Measurements from ENCODE around the gene TNNT3.

Gene TNNT3

DNA sequence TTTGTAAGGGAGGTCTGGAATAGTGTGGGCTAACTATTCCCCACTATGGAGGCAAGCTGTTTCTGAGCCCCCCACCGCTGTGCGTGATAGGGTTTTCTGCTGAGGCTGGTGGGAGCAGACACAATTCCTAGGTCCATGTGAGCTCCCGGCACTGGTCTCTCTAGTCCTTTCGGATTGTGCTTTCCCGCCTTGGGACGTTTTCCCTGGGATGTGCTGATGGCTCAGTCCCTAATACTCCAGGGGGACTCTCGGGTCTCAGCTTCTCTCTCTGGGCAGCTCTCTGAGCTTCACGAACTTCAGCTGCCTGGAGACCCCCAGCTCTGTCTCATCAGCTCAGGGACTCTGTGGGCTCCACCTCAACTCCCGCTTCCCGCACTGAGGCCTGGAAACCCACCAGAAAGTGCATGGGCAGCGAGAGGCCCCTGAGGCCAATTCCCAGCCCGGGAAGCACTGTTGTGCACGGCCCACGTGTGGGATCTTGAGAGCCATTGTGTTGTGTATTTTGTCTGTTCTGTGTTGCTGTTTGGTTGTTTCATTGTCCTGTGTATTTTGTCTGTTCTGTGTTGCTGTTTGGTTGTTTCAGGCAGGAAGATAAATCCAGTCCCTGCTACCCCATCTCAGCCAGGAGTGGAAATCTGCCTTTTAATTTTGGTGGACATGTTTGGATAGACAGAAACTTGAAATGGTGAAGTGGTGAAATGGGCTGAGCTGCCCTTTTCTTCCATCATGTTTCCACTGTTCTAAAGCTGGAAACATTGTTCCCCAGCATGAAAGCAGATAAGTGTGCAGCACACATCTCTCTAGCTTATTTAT, 12.7 kb upstream of the TNNT3 start:
- Mint-ChIP-seq H3K4me1 (ENCODE audit: low read depth) (no peaks in the 10 kb centered on the region), H3K4me3 (no peak overlapping the region), H3K36me3 (no peaks in the 10 kb centered on the region), H3K9me3 (ENCODE audit: low read depth) (no peaks in the 10 kb centered on the region), H3K27ac (no peak overlapping the region), H3K27me3 (no peaks in the 10 kb centered on the region)

DNA sequence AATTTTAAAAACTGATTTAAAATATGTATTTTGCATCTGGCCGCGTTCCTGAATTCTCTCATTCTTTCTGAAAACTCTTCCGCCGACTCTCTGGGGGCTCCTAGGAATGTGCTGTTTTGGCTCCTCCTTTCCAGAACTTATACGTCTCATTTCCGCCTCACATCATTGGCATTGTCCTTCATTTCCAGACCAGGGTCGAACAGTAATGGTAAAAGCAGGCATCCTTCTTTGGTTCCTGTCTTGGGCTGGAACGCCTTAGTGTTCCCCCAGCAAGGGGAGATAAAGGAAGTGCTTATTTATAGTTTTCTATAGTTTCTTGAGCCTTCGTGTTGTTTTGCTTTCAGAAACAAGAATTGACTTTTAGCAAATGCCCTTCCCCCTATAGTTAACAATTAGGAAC, 10.9 kb upstream of the TNNT3 start:
- Mint-ChIP-seq H3K27me3 (no peaks in the 10 kb centered on the region), H3K4me3 (no peak overlapping the region), H3K4me1 (ENCODE audit: low read depth) (no peaks in the 10 kb centered on the region), H3K36me3 (no peaks in the 10 kb centered on the region), H3K27ac (no peak overlapping the region), H3K9me3 (ENCODE audit: low read depth) (no peaks in the 10 kb centered on the region)

DNA sequence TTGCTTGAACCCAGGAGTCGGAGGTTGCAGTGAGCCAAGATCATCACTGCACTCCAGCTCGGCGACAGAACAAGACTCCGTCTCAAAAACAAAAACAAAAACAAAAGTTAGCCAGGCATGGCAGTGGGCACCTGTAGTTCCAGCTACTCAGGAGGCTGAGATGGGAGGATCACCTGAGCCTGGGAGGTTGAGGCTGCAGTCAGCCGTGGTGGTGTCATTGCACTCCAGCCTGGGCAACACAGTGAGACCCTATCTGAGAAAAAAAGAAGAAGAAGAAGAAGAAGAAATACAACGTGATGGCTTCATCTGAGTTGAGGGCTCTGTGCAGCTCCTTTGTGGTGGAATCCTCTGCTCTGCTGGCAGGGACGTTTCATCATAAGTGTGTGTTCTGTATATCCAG, 10.0 kb upstream of the TNNT3 start:
- no peak overlapping the region for H3K4me3 Mint-ChIP-seq
- H3K36me3 Mint-ChIP-seq, result no peaks in the 10 kb centered on the region
- no peak overlapping the region for H3K27ac Mint-ChIP-seq

DNA sequence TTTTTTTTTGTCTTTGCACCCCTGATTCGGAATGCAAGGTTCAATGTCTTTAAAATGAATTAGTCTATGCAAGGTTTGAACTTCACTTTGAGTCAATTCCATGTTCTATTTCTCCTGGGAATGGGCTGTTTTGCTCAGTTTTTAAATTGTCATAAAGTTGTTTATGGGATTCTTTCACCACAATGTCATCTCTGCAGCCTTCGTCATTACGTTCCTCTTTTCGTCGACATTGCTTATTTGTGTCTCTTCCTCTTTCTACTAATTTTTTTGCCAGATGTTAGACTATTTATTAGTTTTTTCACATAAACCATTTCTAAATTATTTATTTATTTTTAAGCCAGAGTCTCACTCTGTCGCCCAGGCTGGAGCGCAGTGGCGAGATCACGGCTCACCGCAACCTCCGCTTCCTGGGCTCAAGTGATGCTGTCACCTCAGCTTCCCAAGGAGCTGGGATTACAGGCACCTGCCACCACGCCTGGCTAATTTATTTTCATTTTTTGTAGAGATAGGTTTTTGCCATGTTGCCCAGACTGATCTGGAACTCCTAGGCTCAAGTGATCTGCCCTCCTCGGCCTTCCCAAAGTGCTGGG, 7.1 kb upstream of the TNNT3 start:
- no peak overlapping the region for H3K4me3 Mint-ChIP-seq
- peaks cover 14% of the 10 kb centered on the region for H3K4me1 Mint-ChIP-seq (ENCODE audit: low read depth)
- no peaks in the 10 kb centered on the region for H3K9me3 Mint-ChIP-seq (ENCODE audit: low read depth)
- H3K36me3 Mint-ChIP-seq, result no peaks in the 10 kb centered on the region
- H3K27me3 Mint-ChIP-seq, result no peaks in the 10 kb centered on the region
- H3K27ac Mint-ChIP-seq, result no peak overlapping the region

More for the DNA sequence above, 10.0 kb upstream of the TNNT3 start:
- H3K4me1 Mint-ChIP-seq (ENCODE audit: low read depth), result peaks cover 2% of the 10 kb centered on the region
- H3K27me3 Mint-ChIP-seq, result no peaks in the 10 kb centered on the region
- H3K9me3 Mint-ChIP-seq (ENCODE audit: low read depth), result no peaks in the 10 kb centered on the region

DNA sequence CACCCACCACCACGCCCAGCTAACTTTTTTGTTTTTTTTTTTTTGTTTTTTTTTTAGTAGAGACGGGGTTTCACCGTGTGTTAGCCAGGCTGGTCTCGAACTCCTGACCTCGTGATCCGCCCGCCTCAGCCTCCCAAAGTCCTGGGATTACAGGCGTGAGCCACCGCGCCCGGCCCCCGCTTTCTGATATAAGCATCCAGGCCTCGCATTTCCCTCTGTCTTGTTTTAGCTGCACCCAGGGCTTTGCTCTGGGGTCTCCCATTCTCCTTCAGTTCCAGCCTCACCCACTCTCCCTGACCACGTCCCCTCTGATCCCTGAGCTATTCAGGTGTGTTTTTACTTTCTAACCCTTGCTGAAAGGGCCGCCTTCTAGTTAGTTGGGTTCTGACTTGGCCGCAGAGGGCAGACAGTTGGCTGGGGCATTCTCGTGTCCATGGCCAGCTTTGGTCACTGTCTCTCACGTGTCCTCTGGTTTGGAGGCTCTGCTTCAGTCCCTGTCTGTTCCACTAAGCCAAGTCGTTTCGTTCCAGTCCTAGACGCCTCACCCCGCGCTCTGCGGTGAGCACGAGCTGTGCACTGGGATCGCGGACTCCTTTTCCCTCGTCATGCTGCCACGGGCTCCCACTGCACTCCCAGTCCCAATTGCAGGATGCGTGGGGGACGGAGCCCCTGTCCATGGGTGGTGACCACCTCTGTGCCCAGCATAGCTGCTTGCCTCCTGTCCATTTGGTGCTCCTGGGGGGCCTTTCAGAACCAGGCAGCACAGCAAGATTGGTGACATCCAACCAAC, 6.0 kb upstream of the TNNT3 start:
- Mint-ChIP-seq H3K36me3 (no peaks in the 10 kb centered on the region), H3K4me3 (no peak overlapping the region), H3K27me3 (no peaks in the 10 kb centered on the region), H3K9me3 (ENCODE audit: low read depth) (no peaks in the 10 kb centered on the region), H3K4me1 (ENCODE audit: low read depth) (peaks cover 14% of the 10 kb centered on the region), H3K27ac (no peak overlapping the region)

DNA sequence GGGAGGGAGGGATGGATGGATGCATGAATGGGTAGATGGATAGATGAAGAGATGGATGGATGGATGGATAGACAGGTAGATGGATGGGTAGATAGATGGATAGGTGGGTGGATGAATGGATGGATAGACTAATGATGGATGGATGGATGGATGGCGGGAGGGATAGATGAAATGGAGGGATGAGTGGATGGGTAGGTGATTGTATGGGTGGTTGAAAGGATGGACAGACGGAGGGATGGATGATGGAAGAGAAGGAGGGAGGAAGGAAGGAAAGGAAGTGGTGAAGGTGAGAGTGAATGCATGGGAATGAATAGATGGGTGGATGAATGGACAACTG, 3.7 kb upstream of the TNNT3 start:
- H3K27ac Mint-ChIP-seq, result no peak overlapping the region
- no peaks in the 10 kb centered on the region for H3K27me3 Mint-ChIP-seq
- H3K36me3 Mint-ChIP-seq, result no peaks in the 10 kb centered on the region
- H3K9me3 Mint-ChIP-seq (ENCODE audit: low read depth), result no peaks in the 10 kb centered on the region
- H3K4me1 Mint-ChIP-seq (ENCODE audit: low read depth), result peaks cover 14% of the 10 kb centered on the region
- no peak overlapping the region for H3K4me3 Mint-ChIP-seq

DNA sequence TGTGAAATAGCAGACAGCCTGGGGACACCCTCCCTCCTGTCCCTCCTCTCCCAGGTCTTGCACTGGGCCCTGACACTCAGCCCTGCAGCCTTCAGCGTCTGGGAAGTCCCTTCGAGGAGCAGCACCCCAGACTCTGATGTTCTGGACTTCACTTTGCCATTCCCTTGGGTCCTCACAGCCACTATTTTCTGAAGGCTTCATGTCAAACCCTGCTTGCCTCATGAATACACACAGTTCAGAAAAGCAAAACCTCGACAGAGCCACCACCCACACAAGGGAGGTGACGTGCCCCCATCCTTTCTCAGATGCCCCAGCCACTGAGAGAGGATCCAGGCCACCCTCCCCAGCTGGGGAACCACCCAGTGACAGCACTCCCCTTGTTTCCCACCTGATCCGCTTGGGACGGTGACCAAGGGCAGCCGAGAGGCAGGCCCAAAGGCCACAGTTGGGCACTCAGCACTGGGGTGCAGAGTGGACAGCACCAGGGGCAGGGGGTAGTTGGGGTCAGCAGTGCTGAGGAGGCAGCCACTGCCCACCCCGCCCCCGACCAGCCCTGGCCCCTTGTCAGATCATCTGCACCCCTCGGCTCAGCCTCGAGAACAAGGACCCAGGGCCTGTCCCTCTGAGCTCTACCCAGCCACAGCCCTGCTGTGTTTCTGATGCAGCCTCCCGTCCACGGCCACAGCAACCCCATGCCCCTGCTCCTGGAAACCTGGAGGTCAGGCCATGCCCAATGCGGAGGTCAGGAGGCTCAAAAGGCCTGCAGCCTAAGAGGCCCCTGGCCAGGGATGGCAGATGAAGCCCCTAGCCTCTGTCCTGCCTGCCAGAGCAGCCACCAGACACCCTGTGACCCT, 3.1 kb upstream of the TNNT3 start:
- Mint-ChIP-seq H3K27ac (no peak overlapping the region), H3K4me3 (no peak overlapping the region)

DNA sequence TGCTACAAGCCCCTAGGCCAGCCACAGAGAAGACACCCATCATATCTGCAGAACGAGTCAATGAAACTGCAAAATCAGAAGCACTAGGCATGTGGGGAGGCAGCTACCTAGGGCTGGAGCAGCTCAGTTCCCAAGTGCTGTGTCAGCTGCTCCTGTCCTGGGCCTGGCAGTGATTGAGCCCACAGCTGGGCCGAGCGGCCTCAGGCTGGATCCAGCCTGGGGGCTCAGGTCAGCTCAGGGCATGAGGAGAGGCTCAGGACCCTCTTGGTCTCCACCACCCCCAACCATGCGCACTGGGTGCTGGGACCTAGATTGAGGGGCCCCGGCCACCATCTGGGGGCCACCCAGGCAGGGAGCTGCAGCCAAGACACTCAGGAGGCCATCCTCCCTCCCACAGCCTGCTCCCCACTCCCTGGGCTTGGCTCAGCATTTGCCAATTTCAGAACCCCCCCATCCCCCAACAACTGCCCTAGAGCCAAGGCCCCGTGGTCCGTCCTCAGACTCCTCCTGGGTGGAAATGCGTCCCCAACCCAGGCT, 2.4 kb upstream of the TNNT3 start:
- Mint-ChIP-seq H3K4me1 (ENCODE audit: low read depth) (peaks cover 14% of the 10 kb centered on the region), H3K27me3 (no peaks in the 10 kb centered on the region), H3K9me3 (ENCODE audit: low read depth) (no peaks in the 10 kb centered on the region), H3K36me3 (no peaks in the 10 kb centered on the region), H3K4me3 (no peak overlapping the region), H3K27ac (no peak overlapping the region)

More for the DNA sequence above, 3.1 kb upstream of the TNNT3 start:
- Mint-ChIP-seq H3K9me3 (ENCODE audit: low read depth) (no peaks in the 10 kb centered on the region), H3K36me3 (no peaks in the 10 kb centered on the region), H3K27me3 (no peaks in the 10 kb centered on the region), H3K4me1 (ENCODE audit: low read depth) (peaks cover 14% of the 10 kb centered on the region)

DNA sequence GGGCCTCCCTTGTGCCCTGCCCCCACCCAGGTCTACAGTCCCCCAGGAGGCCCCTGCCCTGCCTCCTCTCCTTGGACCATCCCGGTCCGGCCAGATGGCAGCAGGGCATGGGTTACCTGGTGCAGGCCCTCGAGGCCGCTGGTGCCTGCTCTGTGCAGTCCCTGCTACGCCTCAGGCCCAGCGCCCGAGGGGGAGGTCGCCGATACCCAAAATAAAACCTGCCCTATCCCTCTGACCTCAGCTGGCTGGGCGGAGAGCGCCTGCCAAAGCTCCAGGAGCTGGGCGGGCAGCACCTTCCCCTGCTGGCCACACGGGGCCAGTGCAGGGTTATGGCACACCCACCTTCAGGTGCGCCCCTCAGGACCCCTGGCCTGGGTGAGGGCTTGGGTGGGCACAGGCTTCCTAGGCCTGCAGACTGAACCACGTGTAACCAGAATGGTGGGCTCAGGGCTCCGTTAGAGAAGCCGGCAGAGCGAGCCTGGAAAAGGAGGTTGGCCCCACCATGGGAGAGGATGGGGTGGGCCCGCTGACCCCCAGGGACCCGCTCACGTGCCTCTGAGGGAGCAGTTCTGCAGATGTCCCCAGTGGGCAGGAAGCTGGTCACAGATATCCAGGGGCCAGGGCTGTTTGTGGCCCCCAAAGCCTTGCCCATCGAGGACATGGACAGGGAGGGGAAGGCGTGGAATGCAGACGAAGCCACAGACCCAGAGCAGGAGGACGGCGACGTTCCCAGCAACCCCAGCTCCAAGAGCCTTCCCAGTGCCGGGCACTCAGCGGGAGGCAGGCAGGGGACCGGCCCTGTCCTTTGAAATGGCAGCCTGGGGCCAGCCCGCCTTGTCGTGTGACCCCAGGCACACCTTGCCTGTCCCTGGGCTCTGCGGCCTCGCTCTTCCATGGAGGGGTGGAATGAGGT, 1.7 kb upstream of the TNNT3 start:
- Mint-ChIP-seq H3K4me3 (no peak overlapping the region), H3K36me3 (no peaks in the 10 kb centered on the region), H3K27me3 (no peaks in the 10 kb centered on the region), H3K27ac (no peak overlapping the region), H3K4me1 (ENCODE audit: low read depth) (peaks cover 14% of the 10 kb centered on the region), H3K9me3 (ENCODE audit: low read depth) (no peaks in the 10 kb centered on the region)

DNA sequence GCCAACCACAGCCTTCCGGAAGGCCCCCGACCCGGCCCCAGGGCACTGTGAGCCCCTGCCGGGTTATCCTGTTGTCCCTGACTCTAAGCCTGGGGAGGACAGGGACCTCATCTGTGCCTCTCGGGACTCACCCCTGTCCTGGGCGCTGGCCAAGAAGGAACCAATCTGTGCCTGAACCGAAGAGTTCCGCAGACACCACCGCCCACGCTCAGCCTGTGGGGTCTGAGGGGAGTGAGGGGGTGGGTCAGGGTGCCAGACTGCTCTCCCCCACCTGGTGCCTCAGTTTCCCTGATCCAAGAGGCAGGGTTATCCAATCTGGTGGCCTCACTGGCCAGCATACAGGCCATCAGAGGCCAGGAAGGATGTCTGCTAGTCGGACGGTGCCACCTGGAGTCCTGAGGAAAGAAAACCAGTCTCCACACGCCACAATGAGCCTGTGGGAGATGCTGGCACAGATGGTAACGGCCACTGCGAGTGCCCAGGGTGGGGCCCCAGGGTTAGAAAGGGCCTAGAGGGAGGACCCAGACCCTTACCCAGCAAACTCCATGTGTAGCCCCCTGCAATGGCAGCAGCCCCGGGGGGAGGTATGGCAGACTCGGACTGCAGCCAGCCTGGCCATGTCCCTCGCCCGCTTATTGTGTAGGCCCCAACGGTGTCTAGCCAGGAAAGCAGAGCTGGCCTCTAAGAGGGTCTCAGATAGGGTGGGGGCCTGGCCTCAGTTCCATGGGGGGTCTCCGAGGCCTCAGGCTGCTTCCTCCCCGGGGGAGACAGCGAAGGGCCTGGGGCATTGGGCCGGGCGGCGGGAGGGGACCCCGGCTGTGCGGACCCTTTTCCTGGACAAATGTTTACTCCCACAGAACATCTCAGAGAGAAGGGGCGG, 827 bp upstream of the TNNT3 start:
- H3K4me1 Mint-ChIP-seq (ENCODE audit: low read depth), result peaks cover 14% of the 10 kb centered on the region
- H3K27ac Mint-ChIP-seq, result no peak overlapping the region
- H3K27me3 Mint-ChIP-seq, result no peaks in the 10 kb centered on the region
- H3K9me3 Mint-ChIP-seq (ENCODE audit: low read depth), result no peaks in the 10 kb centered on the region
- no peak overlapping the region for H3K4me3 Mint-ChIP-seq
- H3K36me3 Mint-ChIP-seq, result no peaks in the 10 kb centered on the region

DNA sequence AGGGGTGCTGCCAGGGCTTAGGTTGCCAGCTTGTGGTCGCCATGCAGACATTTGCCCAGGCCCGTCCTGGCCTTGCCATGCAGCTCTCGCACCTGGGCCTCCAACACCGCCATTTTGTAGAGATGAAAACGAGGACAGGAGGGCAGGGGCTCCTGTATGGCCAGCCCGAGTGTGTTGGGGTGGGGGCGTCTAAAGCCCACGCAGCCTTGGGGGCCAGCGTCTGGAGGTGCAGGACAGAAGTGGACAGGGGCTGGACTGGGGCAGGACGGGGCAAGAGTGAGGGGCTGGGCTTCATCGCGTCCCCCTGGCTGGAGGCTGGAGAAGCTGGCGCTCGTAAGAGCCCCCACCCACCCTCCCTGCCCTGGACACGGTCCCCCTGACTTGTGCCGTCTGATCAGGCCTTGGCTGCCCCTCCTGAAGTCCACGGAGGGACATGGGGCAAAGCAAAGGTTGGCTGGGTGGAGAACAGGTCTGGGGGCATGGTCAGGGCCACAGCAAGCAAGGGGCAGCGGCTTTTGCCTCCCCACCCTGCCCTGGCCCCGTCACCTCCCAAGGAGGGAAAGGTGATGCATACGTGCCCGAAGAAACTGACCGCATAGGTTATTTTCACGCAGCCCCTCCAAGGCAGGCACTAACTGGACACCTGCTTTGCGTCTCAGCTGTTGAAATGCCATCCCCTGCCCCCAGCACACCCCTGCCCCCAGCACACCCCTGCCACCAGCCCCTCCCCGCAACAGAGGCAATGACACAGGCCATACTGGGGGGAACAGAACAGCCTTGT, 815 bp downstream of the TNNT3 start:
- Mint-ChIP-seq H3K27me3 (no peaks in the 10 kb centered on the region), H3K9me3 (ENCODE audit: low read depth) (no peaks in the 10 kb centered on the region)

DNA sequence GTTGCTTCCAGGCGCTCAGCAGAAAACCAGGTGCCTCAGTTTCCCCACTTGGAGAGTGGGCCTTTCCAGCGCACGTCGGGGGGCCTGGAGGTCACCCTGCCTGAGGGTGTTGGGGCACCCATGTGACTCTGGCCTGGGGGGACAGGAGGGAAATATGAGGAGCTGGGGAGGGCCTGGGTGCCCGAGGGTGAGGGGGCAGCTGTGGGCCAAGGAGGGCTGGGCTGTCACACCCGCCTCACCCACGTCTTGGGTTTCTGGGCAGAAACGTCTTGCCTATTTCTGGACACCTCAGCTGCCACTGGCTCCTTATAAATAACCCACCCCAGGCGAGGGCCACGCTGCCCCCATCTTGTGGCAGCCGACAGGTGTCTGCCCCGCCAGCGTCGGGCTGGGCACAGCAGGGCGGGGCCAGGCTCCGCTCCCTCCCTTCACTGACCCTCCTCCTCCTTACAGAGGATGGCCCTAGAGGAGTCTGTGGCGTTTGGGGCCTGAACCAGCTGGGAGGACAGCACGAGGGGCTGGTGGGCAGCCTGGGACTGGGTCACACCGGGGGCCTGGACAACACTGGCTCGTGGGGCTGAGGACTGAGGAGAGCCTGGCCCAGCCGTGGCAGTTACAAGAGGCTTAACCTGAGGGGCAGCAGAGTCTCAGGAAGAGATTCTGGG, 1.5 kb downstream of the TNNT3 start:
- Mint-ChIP-seq H3K4me1 (ENCODE audit: low read depth) (peaks cover 4% of the 10 kb centered on the region), H3K27ac (no peak overlapping the region), H3K9me3 (ENCODE audit: low read depth) (no peaks in the 10 kb centered on the region), H3K27me3 (no peaks in the 10 kb centered on the region), H3K36me3 (no peaks in the 10 kb centered on the region), H3K4me3 (no peak overlapping the region)

More for the DNA sequence above, 815 bp downstream of the TNNT3 start:
- H3K4me1 Mint-ChIP-seq (ENCODE audit: low read depth), result peaks cover 8% of the 10 kb centered on the region
- H3K36me3 Mint-ChIP-seq, result no peaks in the 10 kb centered on the region
- H3K27ac Mint-ChIP-seq, result no peak overlapping the region
- no peak overlapping the region for H3K4me3 Mint-ChIP-seq

Measured in activated naive CD8-positive, alpha-beta T cell (primary cell).